ENCODE results near the gene SLC35D3. TPM values are rescaled to one million over a fixed set of nuclear protein-coding genes. Genes with fewer than 3 reads are reported as not detected.
A peak's percentile ranks its signal among the peaks of the same experiment; 100 is the strongest.

Gene SLC35D3
- total RNA-seq, 1 donor from 2014 or later = 0.58 TPM

GRCh38 chr6:136889271-136890193 lies 32.6 kb upstream of the SLC35D3 start:
- Histone ChIP-seq H4K20me1 (ENCODE audit: low read depth) (no peaks in the 10 kb centered on the region), H3K4me3 (no peak overlapping the region), H3K9me3 (ENCODE audit: low read depth) (no peaks in the 10 kb centered on the region), H3K4me2 (no peak overlapping the region), H3K27me3 (no peaks in the 10 kb centered on the region), H3F3A (ENCODE audit: low read depth) (no peaks in the 10 kb centered on the region), H3K9ac (no peak overlapping the region), H2AFZ (replicated peaks) (no peak overlapping the region), H3K79me2 (ENCODE audit: low read depth) (no peaks in the 10 kb centered on the region), H3K27ac (no peak overlapping the region), H3K36me3 (no peaks in the 10 kb centered on the region), H3K4me1 (no peaks in the 10 kb centered on the region)
- Mint-ChIP-seq H3K27me3 (ENCODE audit: insufficient read depth, low read depth) (no peaks in the 10 kb centered on the region), H3K27ac (no peak overlapping the region), H3K9me3 (no peaks in the 10 kb centered on the region), H3K4me1 (peaks cover 31% of the 10 kb centered on the region), H3K4me3 (no peak overlapping the region), H3K36me3 (no peaks in the 10 kb centered on the region)
- DNase-seq (ENCODE audit: low spot score) = no peak
- TF ChIP-seq EZH2 (IDR thresholded peaks at IDR 0.05) = no peak
- no peak for TF ChIP-seq CTCF (IDR thresholded peaks at IDR 0.05)
- TF ChIP-seq EZH2phosphoT487 (IDR thresholded peaks at IDR 0.05) = no peak

GRCh38 chr6:136890194-136890839 lies 31.8 kb upstream of the SLC35D3 start:
- H4K20me1 ChIP-seq (ENCODE audit: low read depth) = no peaks in the 10 kb centered on the region
- H3K79me2 ChIP-seq (ENCODE audit: low read depth) = no peaks in the 10 kb centered on the region
- Mint-ChIP-seq H3K9me3 (no peaks in the 10 kb centered on the region), H3K27ac (peak overlapping the region; percentile 64), H3K27me3 (ENCODE audit: insufficient read depth, low read depth) (no peaks in the 10 kb centered on the region), H3K36me3 (no peaks in the 10 kb centered on the region), H3K4me1 (peaks cover 31% of the 10 kb centered on the region), H3K4me3 (no peak overlapping the region)
- H3K27ac ChIP-seq = no peak overlapping the region
- no peaks in the 10 kb centered on the region for H3K9me3 ChIP-seq (ENCODE audit: low read depth)
- H2AFZ ChIP-seq (replicated peaks) = no peak overlapping the region
- no peaks in the 10 kb centered on the region for H3K36me3 ChIP-seq
- DNase-seq (ENCODE audit: low spot score) = no peak
- no peak overlapping the region for H3K4me3 ChIP-seq
- no peak overlapping the region for H3K9ac ChIP-seq
- no peaks in the 10 kb centered on the region for H3K27me3 ChIP-seq
- H3K4me2 ChIP-seq = no peak overlapping the region
- no peak for TF ChIP-seq EZH2phosphoT487 (IDR thresholded peaks at IDR 0.05)
- TF ChIP-seq CTCF (IDR thresholded peaks at IDR 0.05) = no peak
- no peak for TF ChIP-seq EZH2 (IDR thresholded peaks at IDR 0.05)
- H3K4me1 ChIP-seq = no peaks in the 10 kb centered on the region
- no peaks in the 10 kb centered on the region for H3F3A ChIP-seq (ENCODE audit: low read depth)

GRCh38 chr6:136890986-136891385 lies 31.1 kb upstream of the SLC35D3 start:
- Histone ChIP-seq H3K9me3 (ENCODE audit: low read depth) (no peaks in the 10 kb centered on the region), H3F3A (ENCODE audit: low read depth) (no peaks in the 10 kb centered on the region), H3K4me3 (no peak overlapping the region), H3K27ac (no peak overlapping the region), H3K4me1 (no peaks in the 10 kb centered on the region), H3K79me2 (ENCODE audit: low read depth) (no peaks in the 10 kb centered on the region), H2AFZ (replicated peaks) (no peak overlapping the region), H3K9ac (no peak overlapping the region), H3K4me2 (no peak overlapping the region), H4K20me1 (ENCODE audit: low read depth) (no peaks in the 10 kb centered on the region), H3K27me3 (no peaks in the 10 kb centered on the region), H3K36me3 (no peaks in the 10 kb centered on the region)
- H3K4me1 Mint-ChIP-seq = peaks cover 31% of the 10 kb centered on the region
- H3K4me3 Mint-ChIP-seq = no peak overlapping the region
- TF ChIP-seq CTCF (IDR thresholded peaks at IDR 0.05) = no peak
- TF ChIP-seq EZH2 (IDR thresholded peaks at IDR 0.05) = no peak
- TF ChIP-seq EZH2phosphoT487 (IDR thresholded peaks at IDR 0.05) = no peak
- no peaks in the 10 kb centered on the region for H3K27me3 Mint-ChIP-seq (ENCODE audit: insufficient read depth, low read depth)
- no peaks in the 10 kb centered on the region for H3K9me3 Mint-ChIP-seq
- H3K36me3 Mint-ChIP-seq = no peaks in the 10 kb centered on the region
- no peak for DNase-seq (ENCODE audit: low spot score)
- H3K27ac Mint-ChIP-seq = no peak overlapping the region
